DND-41 (cell line): ENCODE data around the gene MTRFR.

Experiments
- EZH2 ChIP-seq: IDR thresholded peaks from 3 replicates; pipeline ENCODE4 v1.6.1; 2012; ENCODE audit warnings: borderline replicate concordance, low read depth, mild to moderate bottlenecking, moderate library complexity, low read length, inconsistent platforms; ENCODE audit not compliant: severe bottlenecking
- TF ChIP-seq, protein P1 (sequence below): IDR thresholded peaks from 2 replicates; pipeline ENCODE4 v1.5.1; 2012; ENCODE audit warnings: borderline replicate concordance, low read length, moderate library complexity, mild to moderate bottlenecking; ENCODE audit not compliant: poor library complexity, severe bottlenecking; ENCODE audit errors: extremely low read depth

DNA sequence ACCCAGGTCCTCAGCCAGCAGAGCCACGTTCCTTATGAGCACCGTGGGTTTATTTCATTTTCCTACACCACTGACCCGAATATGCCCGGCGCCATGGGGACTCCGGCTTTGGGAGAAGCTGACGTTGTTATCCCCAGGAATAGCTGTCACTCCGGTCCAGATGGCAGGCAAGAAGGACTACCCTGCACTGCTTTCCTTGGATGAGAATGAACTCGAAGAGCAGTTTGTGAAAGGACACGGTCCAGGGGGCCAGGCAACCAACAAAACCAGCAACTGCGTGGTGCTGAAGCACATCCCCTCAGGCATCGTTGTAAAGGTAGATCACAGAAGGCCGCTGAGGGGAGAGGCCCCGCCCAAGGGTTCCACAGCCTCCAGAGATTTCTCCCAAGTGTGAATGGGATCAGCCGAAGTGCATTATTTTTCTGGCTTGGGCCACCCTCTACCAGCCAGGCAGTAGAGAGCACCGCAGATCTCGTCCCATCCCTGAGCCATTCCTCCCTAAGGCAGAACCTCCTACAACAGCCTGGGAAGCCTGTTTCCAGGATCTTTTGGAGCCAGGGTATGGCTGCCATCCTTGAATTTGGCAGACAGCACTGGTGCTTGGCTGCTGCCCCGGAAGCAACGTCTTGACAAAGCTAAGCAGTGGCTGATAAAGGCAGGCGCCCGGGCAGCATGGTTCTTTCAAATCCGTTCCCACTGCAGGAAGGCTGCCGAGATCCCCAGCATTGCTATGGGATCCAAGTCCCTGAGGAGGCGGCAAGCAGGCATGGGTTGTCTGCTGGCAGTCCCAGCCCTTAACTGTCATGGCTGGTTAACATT, 20.6 kb downstream of the MTRFR start:
- TF ChIP-seq, protein P1, sequence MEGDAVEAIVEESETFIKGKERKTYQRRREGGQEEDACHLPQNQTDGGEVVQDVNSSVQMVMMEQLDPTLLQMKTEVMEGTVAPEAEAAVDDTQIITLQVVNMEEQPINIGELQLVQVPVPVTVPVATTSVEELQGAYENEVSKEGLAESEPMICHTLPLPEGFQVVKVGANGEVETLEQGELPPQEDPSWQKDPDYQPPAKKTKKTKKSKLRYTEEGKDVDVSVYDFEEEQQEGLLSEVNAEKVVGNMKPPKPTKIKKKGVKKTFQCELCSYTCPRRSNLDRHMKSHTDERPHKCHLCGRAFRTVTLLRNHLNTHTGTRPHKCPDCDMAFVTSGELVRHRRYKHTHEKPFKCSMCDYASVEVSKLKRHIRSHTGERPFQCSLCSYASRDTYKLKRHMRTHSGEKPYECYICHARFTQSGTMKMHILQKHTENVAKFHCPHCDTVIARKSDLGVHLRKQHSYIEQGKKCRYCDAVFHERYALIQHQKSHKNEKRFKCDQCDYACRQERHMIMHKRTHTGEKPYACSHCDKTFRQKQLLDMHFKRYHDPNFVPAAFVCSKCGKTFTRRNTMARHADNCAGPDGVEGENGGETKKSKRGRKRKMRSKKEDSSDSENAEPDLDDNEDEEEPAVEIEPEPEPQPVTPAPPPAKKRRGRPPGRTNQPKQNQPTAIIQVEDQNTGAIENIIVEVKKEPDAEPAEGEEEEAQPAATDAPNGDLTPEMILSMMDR, result no peak
- no peak for TF ChIP-seq EZH2
